ENCODE data around the gene APOL2.
"Not testable (repeated sequence)": the region's sequence is repeated elsewhere in the genome, so short reads cannot be mapped to it uniquely, and the experiment has no call there.

Gene APOL2

DNA sequence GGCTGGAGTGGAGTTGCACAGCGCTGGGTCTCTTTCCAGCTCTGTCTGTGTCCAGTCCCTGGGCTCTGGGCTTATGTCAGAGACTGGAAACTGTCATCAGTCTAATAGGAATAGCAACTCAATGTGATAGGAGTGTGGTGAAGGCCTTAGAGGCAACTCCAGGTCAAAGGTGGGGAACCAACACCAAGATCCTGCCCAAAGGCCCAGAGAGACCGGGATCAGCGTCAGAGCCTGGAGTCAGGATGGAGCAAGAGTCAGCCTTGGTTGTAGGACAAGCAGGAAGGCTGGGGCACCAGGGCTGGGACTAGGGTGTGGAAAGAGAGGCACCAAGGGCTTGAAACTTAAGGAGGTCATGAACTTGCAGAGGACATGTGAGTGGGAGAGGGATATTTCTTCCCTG lies 23.0 kb upstream of the APOL2 start:
- not testable (repeated sequence) for DNase-seq

- DNase-seq: not testable (repeated sequence)
Observed at GRCh38 chr22:36261675-36262074, 22.3 kb upstream of the APOL2 start.

GRCh38 chr22:36259615-36260300 lies 20.4 kb upstream of the APOL2 start:
- no peak for DNase-seq

DNA sequence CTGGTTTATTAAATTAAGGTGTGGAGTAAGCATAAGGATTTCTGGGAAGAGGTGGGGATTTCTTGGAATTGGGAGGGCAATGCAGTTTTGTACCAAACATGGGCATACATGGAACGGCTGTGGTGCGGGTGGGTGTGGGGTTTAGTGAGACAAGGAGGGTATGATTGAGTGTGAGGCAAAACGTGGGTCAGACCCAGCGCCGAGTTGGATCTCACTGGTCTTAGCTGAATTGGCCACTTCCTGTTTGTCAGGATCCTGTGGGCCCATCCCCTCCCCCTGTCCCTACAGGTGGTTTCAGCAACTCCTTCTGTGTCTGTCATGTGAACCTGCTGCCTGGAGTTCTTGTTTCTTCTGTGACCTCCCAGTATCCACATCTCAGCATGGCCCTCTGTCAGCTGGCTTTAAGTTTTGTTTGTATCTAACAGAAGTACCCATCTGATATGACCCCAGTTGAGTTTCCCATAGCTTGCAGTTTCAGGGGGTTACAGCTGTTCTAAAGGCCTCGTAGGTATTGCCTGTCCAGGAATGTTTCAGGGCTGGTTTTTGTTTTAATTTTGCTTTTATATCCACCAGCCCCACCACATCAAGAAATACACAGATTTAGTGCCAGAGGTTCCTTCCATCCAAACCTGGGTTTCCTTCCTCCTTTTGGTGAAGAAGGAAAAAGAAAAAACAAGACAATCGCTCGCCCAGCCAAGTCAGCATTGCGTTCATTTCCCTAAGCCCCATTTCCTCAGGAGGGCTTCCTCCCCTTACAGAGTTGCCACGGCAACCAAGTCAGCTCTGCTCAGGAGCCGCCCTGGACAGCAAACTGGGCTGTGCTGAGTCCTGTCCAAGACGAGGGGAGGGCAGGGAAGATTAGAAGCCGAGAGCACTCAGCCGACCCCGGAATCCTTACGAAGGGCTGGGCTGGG lies 19.6 kb upstream of the APOL2 start:
- DNase-seq: peak in 3 of 4 experiments; percentile 34 to 41 (median 40)

GRCh38 chr22:36257948-36258670 lies 18.8 kb upstream of the APOL2 start:
- DNase-seq: no peak

DNA sequence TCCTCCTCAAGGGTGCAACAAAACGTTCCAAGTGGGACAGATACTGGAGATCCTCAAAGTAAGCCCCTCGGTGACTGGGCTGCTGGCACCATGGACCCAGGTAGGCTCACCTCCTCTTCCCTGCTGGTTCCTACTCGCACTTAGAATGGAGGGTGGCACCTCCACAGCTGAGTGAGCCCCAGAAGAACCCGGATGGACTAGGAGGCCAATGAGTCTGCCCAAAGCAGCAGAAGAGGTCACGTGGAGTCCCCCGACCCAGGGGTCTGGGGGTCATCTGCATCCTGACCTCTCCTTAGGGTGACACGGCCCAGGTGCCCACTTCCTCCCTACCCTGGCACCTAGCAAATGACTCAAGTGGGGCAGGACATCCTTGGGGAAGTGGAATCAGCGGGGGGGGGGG lies 18.0 kb upstream of the APOL2 start:
- no peak for DNase-seq

- DNase-seq: peak in 1 of 4 experiments; percentile 8
Observed at GRCh38 chr22:36256478-36256877, 17.2 kb upstream of the APOL2 start.

DNA sequence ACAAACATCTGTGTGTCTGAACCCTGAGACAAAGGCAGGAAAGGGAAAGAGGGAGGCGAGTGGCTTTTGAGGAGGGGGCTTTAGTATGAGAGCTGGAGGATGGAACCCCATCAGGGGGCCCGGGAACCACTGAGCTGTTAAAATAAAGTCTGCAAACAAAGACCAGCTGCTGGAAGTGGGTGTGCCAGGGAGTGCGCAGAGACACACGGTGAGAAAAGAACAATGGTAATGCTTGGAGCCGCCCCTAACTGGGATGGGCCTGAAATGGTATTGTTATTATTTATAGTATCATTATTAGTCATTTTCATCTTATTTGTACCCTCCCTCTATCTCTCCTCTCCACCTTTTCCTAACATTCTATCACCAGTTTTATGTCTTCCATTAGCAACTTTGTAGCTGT lies 16.2 kb upstream of the APOL2 start:
- not testable (repeated sequence) for DNase-seq

GRCh38 chr22:36253523-36254490 lies 14.5 kb upstream of the APOL2 start:
- peak; percentile 33 to 48 (median 44) for DNase-seq

- DNase-seq: peak; percentile 27 to 61 (median 54)
Observed at GRCh38 chr22:36252754-36253522, 13.6 kb upstream of the APOL2 start, which contains the start of gene APOL1. Gene APOL1 (plus strand): TSS chr22:36253133. CDS start chr22:36254956, 1,823 bp downstream.

- not testable (repeated sequence) for DNase-seq
Observed at GRCh38 chr22:36251979-36252608, 12.8 kb upstream of the APOL2 start.

DNA sequence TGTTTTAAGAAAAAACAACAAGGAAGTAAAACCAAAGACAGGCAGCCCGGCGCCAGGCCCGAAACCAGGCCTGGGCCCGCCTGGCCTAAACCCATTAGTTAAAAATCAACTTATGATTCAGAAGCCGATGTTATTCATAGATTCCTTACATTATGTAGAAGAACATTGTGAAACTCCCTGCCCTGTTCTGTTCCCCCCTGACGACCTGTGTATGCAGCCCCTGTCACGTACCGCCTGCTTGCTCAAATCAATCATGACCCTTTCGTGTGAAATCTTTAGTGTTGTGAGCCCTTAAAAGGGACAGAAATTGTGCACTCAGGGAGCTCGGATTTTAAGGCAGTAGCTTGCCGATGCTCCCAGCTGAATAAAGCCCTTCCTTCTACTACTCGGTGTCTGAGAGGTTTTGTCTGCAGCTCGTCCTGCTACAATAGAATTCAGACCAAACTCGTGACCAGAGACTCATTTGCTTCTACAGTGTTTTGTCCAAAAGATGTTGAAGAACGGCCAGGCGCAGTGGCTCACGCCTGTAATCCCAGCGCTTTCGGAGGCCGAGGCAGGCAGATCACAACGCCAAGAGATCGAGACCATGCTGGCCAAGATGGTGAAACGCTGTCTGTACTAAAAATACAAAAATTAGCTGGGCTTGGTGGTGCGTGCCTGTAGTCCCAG lies 11.1 kb upstream of the APOL2 start:
- not testable (repeated sequence) for DNase-seq

- no peak for DNase-seq
Observed at GRCh38 chr22:36249160-36249559, 9.8 kb upstream of the APOL2 start.

- no peak for DNase-seq
Observed at GRCh38 chr22:36247955-36248354, 8.6 kb upstream of the APOL2 start.

- DNase-seq: no peak
Observed at GRCh38 chr22:36246718-36247117, 7.4 kb upstream of the APOL2 start.

DNA sequence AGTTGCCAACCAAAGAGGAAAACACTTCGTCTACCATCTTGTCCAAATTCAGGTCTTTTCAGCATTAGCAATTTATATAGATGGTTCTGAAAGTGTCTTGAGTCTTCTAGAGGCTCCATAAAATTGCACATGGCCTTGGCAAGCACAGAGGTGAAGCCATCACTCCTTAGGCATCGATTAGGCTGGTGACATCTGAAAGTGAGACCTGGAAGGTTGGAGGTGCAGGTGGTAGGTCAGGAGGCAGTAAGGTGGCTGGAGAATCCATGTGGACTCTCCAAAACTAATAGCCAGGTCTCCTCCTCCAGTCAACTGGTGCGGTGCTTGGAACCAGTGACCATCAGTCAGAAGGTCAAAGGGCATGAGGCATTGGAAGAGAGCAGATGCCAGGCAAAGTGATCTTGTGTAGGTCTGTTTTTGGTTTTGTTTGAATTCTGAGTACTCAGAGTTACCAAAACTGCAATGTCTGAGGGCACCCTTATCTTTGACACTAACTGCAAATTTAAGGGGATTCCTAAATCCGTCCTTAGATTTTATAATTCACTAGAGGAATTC lies 6.6 kb upstream of the APOL2 start:
- no peak for DNase-seq

GRCh38 chr22:36244522-36245391 lies 5.4 kb upstream of the APOL2 start:
- no peak for DNase-seq

DNA sequence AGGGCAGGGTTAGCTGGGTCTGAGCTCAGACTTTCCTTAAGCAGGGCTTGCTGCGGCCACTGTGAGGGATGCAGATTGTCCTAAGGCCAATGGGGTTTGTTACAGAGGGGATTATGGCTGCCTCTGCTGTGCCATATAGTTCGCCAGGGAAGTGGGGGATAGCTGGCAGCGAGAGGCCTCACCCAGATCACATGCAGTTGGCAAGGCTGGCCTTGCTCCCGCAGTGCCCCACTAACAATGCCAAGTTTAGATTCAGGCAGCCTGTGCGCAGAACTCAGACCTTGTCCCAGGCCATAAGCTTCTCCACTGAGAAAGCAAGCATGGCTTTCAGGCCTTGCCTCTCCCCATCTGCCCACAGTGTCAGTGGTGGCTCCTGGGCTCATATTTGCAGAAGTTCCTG lies 4.7 kb upstream of the APOL2 start:
- no peak for DNase-seq

- DNase-seq: no peak
Observed at GRCh38 chr22:36239150-36239400, 252 bp downstream of the APOL2 start.

Data from suppressor macrophage (primary cell).